ENCODE measurements around the gene SPATA31D4.

- TF ChIP-seq CTCF (conservative IDR thresholded peaks at IDR 0.05) = no peak
- TF ChIP-seq ZFX (IDR thresholded peaks at IDR 0.05) = no peak
Measured at GRCh38 chr9:81906671-81907070, 21.6 kb upstream of the SPATA31D4 start.

Data from C4-2B (cell line).